ENCODE measurements around the gene RHNO1. TPM values are rescaled to one million over a fixed set of nuclear protein-coding genes. Genes with fewer than 3 reads are reported as not detected.

The RHNO1 gene
- total RNA-seq (33.8 and 39.9 TPM in 2 replicates), polyA plus RNA-seq (35.2 and 37.9 TPM in 2 replicates), polyA minus RNA-seq (24.5 and 46.8 TPM in 2 replicates), Bru-seq, nascent RNA (percentile 66 among the genes with signal in this experiment), BruChase-seq, experiment 1, labeled RNA remaining after a 6-hour chase (percentile 74 among the genes with signal in this experiment), BruChase-seq, experiment 2, labeled RNA remaining after a 2-hour chase (percentile 71 among the genes with signal in this experiment)
- polyA plus RNA-seq (2011; cell fraction: cytosol; rRNA removed) = 43.4 and 45.5 TPM in 2 replicates
- 12.5 and 13.5 TPM in 2 replicates for polyA plus RNA-seq (2011; cell fraction: nucleus; rRNA removed)
- polyA plus RNA-seq (2012) = 33.7 and 43.7 TPM in 2 replicates
- 25.8 TPM for polyA minus RNA-seq (2011; cell fraction: cytosol; rRNA and poly(A)+ RNA removed)
- 7.6 and 15.6 TPM in 2 replicates for polyA minus RNA-seq (2011; cell fraction: nucleus; rRNA and poly(A)+ RNA removed)
- long read RNA-seq, transcript RHNO1-204 (3 exons, 1,870 nt) = major isoform, 105 of 123 reads
- long read RNA-seq, transcript RHNO1-203 (2 exons, 1,605 nt) = minor isoform, 12 of 123 reads
- long read RNA-seq, partial matches to known transcripts = 2 of 123 reads
- long read RNA-seq, other reads (novel, unspliced or antisense) = 2 of 123 reads

DNA sequence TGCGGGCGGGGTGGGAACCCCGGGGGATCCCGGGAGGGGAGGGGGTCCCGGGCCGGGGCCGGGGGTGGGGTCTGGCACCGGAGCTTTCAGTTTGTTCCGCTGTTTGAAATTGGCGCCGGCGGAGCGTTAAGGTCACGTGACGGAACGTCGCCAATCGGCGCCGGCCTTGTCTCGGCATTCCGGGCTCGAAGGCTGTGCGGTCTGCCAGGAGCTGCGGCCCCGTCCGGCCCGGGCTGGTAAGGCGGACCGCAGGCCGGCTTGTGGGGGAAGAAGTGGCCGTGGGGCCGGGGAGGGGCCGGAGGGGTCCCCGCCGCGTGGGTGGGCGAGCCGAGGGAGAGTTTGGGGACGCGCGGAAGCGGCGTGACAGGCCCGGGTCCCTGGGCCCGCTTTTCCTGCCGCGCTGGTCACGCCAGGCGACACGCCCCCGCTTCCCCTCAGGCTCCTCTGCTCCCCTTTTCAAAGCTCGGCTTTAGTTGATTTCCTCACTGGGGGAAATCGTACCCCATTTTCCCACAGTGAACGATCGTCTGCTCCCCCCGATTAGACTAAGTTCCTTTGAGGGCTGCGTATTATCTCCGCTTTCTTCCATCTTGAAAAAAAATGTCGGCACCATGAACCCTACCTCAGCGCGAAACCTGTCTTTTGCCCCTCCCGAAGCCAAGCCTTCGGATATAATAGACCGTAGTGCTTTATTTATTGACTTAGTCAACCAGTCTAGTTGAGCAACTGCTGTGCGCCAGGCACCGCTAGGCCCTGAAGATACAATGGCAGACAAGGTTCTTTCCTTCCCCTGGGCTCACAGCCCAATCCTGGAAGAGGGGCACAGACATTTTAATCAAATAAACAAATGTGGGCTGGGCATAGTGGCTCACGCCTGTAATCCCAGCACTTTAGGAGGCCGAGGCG, at the start of gene RHNO1, which contains the start of gene FOXM1:
TSS of gene RHNO1 (plus strand) at position 177 of the 906 bp plus-strand sequence. CDS start 8,144 bp downstream, outside the sequence.
TSS of gene FOXM1 (minus strand) at position 128 of the 906 bp plus-strand sequence. CDS start 2,696 bp downstream, outside the sequence.
- ChIA-PET CTCF (interaction anchor here (0.9 to 2.9 kb wide), 14 partner anchors 8 to 165 kb away, joined by 3 to 21 read pairs (median 6); partner anchors contain the start of genes TEX52 and TULP3), POLR2A (interaction anchor here (0.6 to 0.8 kb wide), 2 partner anchors 13 to 29 kb away, joined by 3 to 5 read pairs; partner anchors contain the start of gene TULP3)
- Histone ChIP-seq H3K27ac (ENCODE audit: insufficient read depth, low read depth, low read length) (peak within 1 kb of the TSS; percentile 88), H3K79me2 (ENCODE audit: control insufficient read depth, insufficient read depth, low read length) (peaks cover 77% of the 10 kb centered on the region), H3K27me3 (ENCODE audit: control insufficient read depth in 2 of 2, insufficient read depth in 2 of 2, low read length in 2 of 2) (no peaks in the 10 kb centered on the region), H3K9me3 (replicated peaks; ENCODE audit: control insufficient read depth, insufficient read depth, low read length) (no peaks in the 10 kb centered on the region), H2AFZ (ENCODE audit: low read depth, low read length) (peak within 1 kb of the TSS; percentile 99), H3K4me2 (ENCODE audit: insufficient read depth, low read length) (peak within 1 kb of the TSS; percentile 79), H3K4me3 (replicated peaks in 1 of 3; ENCODE audit: insufficient read depth in 1 of 3, low read depth in 1 of 3, low read length in 3 of 3) (peak within 1 kb of the TSS; percentile 56 to 99 (median 99)), H3K36me3 (ENCODE audit: control insufficient read depth in 2 of 2, extremely low read depth in 1 of 2, insufficient read depth in 2 of 2, low read length in 2 of 2) (no peaks in the 10 kb centered on the region), H3K9ac (replicated peaks; ENCODE audit: extremely low read depth, insufficient read depth, low read length) (peak within 1 kb of the TSS; percentile 97), H4K20me1 (replicated peaks; ENCODE audit: control insufficient read depth, extremely low read depth, insufficient read depth, low read length) (no peaks in the 10 kb centered on the region), H3K9me1 (replicated peaks; ENCODE audit: control insufficient read depth, extremely low read depth, insufficient read depth, low read length) (no peaks in the 10 kb centered on the region), H3K4me1 (ENCODE audit: control insufficient read depth, extremely low read depth, insufficient read depth, low read length) (peaks cover 17% of the 10 kb centered on the region)
- FAIRE-seq = peak; percentile 87
- intact Hi-C loops (cut with micrococcal nuclease) (loop anchor here (1.0 to 2.0 kb wide), 3 partner anchors 13 to 157 kb away; partner anchors contain the start of gene TULP3), dilution Hi-C loops (cut with MboI; ENCODE audit: extremely low pct_ligation_motif_present, low sequenced_read_pairs) (no loop called here)
- BruUV-seq (replicated peaks) = TSS peak; percentile 78
- peak; percentile 90 for DNase-seq (ENCODE audit: low read depth, low spot score)
- TF ChIP-seq, protein P1, sequence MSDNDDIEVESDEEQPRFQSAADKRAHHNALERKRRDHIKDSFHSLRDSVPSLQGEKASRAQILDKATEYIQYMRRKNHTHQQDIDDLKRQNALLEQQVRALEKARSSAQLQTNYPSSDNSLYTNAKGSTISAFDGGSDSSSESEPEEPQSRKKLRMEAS (IDR thresholded peaks at IDR 0.05; ENCODE audit: insufficient read depth, insufficient read length) = peak; percentile 94
- TF ChIP-seq JUN (IDR thresholded peaks at IDR 0.05; ENCODE audit: borderline replicate concordance, insufficient read depth, insufficient read length, low read depth) (no peak), POLR2AphosphoS5 (IDR thresholded peaks at IDR 0.05; ENCODE audit: insufficient read depth, low read depth, low read length) (peak; percentile 83), POLR2A (IDR thresholded peaks at IDR 0.05; ENCODE audit: low read depth, low read length) (peak; percentile 81), GATA2 (IDR thresholded peaks at IDR 0.05; ENCODE audit: insufficient read depth, insufficient read length, low read depth, low read length) (no peak), FOS (IDR thresholded peaks at IDR 0.05; ENCODE audit: borderline replicate concordance, insufficient read depth, low read length) (no peak), EZH2 (IDR thresholded peaks at IDR 0.05; ENCODE audit: borderline replicate concordance, low read depth, low read length, severe bottlenecking) (no peak), MYC (IDR thresholded peaks at IDR 0.05; ENCODE audit: low read depth, low read length) (no peak)
- TF ChIP-seq, protein P2, sequence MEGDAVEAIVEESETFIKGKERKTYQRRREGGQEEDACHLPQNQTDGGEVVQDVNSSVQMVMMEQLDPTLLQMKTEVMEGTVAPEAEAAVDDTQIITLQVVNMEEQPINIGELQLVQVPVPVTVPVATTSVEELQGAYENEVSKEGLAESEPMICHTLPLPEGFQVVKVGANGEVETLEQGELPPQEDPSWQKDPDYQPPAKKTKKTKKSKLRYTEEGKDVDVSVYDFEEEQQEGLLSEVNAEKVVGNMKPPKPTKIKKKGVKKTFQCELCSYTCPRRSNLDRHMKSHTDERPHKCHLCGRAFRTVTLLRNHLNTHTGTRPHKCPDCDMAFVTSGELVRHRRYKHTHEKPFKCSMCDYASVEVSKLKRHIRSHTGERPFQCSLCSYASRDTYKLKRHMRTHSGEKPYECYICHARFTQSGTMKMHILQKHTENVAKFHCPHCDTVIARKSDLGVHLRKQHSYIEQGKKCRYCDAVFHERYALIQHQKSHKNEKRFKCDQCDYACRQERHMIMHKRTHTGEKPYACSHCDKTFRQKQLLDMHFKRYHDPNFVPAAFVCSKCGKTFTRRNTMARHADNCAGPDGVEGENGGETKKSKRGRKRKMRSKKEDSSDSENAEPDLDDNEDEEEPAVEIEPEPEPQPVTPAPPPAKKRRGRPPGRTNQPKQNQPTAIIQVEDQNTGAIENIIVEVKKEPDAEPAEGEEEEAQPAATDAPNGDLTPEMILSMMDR (IDR thresholded peaks at IDR 0.05; ENCODE audit: extremely low read depth in 1 of 2, insufficient read depth in 1 of 2, low read depth in 1 of 2, low read length in 2 of 2) = peak in 1 of 2 donors; percentile 24

All from endothelial cell of umbilical vein (primary cell).